ENCODE measurements around the gene IRF2BP2. TPM values are rescaled to one million over a fixed set of nuclear protein-coding genes. Genes with fewer than 3 reads are reported as not detected.
"Not testable (repeated sequence)": the region's sequence is repeated elsewhere in the genome, so short reads cannot be mapped to it uniquely, and the experiment has no call there.

IRF2BP2 gene
- total and polyA plus RNA-seq, 10 of the 15 experiments (the other 5 are each of a cell fraction or from before 2014, with no cell fraction given): 7.5 to 114 (median 52.3) TPM

- peaks cover 2% of the 10 kb centered on the region; the same call in 1 of the 2 replicates for H3K79me2 ChIP-seq (ENCODE audit: control insufficient read depth, insufficient read depth, low read length)
- POLR2A ChIA-PET: no interaction called here
- BruUV-seq (replicated peaks): no TSS peak
- H3K9me3 ChIP-seq (replicated peaks; ENCODE audit: control insufficient read depth, insufficient read depth, low read length): no peaks in the 10 kb centered on the region
- no peak for TF ChIP-seq IRF5 (IDR thresholded peaks at IDR 0.05; ENCODE audit: borderline replicate concordance)
- in situ Hi-C loops (cut with MboI): loop anchor here (5.0 kb wide), 1 partner anchor 486 kb away; no protein-coding TSS in a partner anchor
- ATAC-seq (no peak), FAIRE-seq (no peak), DNase-seq (ENCODE audit: low read depth, low spot score) (no peak)
- intact Hi-C loops (cut with micrococcal nuclease; ENCODE audit: unreplicated experiment): no loop called here
- no peak overlapping the region for H3K4me3 ChIP-seq
- no peak overlapping the region for H3K27ac ChIP-seq (ENCODE audit: control insufficient read depth, insufficient read depth)
- 37% methylated on average over 2 of the region's 2 CpGs for WGBS (ENCODE audit: insufficient coverage, insufficient replicate concordance, low lambda C conversion rate, missing lambda C conversion rate)
- H3K9ac ChIP-seq (ENCODE audit: control insufficient read depth, insufficient read depth, low read length): no peak overlapping the region
- peaks cover 15% of the 10 kb centered on the region for H3K4me1 ChIP-seq (ENCODE audit: control insufficient read depth, insufficient read depth, low read length)
- SMC1A ChIA-PET (ENCODE audit: uncharacterized antibody, unreplicated experiment): interaction anchor here (0.6 to 1.5 kb wide), 6 partner anchors 18 to 107 kb away, joined by 3 to 4 read pairs (median 3); no protein-coding TSS in a partner anchor
- no peaks in the 10 kb centered on the region for H4K20me1 ChIP-seq (ENCODE audit: control insufficient read depth, insufficient read depth)
- no peak overlapping the region for H3K4me2 ChIP-seq (ENCODE audit: control insufficient read depth, insufficient read depth)
- no peaks in the 10 kb centered on the region for H3K27me3 ChIP-seq (replicated peaks in 1 of 2; ENCODE audit: control insufficient read depth in 2 of 2, insufficient read depth in 2 of 2, low read length in 1 of 2)
- CTCF ChIA-PET: interaction anchor here (1.1 to 4.5 kb wide), 5 partner anchors 16 to 499 kb away, joined by 3 to 27 read pairs (median 3); no protein-coding TSS in a partner anchor
- RAD21 ChIA-PET (ENCODE audit: unreplicated experiment): interaction anchor here (0.7 to 3.3 kb wide), 3 partner anchors 100 to 487 kb away, joined by 3 to 31 read pairs (median 3); no protein-coding TSS in a partner anchor
- no peaks in the 10 kb centered on the region for H3K36me3 ChIP-seq (ENCODE audit: control insufficient read depth in 2 of 2, insufficient read depth in 2 of 2, low read length in 1 of 2)
- H2AFZ ChIP-seq (ENCODE audit: control insufficient read depth, low read depth, low read length): no peak overlapping the region
Observed at GRCh38 chr1:234595899-234596298, 14.1 kb downstream of the IRF2BP2 start.

GRCh38 chr1:234594575-234594974 lies 15.4 kb downstream of the IRF2BP2 start:
- H3K9me3 ChIP-seq (replicated peaks; ENCODE audit: control insufficient read depth, insufficient read depth, low read length); H3K36me3 ChIP-seq (ENCODE audit: control insufficient read depth in 2 of 2, insufficient read depth in 2 of 2, low read length in 1 of 2): not testable (repeated sequence)

More at GRCh38 chr1:234594575-234594974, 15.4 kb downstream of the IRF2BP2 start:
- SMC1A ChIA-PET (ENCODE audit: uncharacterized antibody, unreplicated experiment); H3K79me2 ChIP-seq (ENCODE audit: control insufficient read depth, insufficient read depth, low read length); H3K4me1 ChIP-seq (ENCODE audit: control insufficient read depth, insufficient read depth, low read length); BruUV-seq (replicated peaks); intact Hi-C loops (cut with micrococcal nuclease; ENCODE audit: unreplicated experiment); H3K4me2 ChIP-seq (ENCODE audit: control insufficient read depth, insufficient read depth); ATAC-seq; H2AFZ ChIP-seq (ENCODE audit: control insufficient read depth, low read depth, low read length); H3K27ac ChIP-seq (ENCODE audit: control insufficient read depth, insufficient read depth); DNase-seq (ENCODE audit: low read depth, low spot score); CTCF ChIA-PET; H4K20me1 ChIP-seq (ENCODE audit: control insufficient read depth, insufficient read depth); H3K9ac ChIP-seq (ENCODE audit: control insufficient read depth, insufficient read depth, low read length); FAIRE-seq; H3K27me3 ChIP-seq (replicated peaks in 1 of 2; ENCODE audit: control insufficient read depth in 2 of 2, insufficient read depth in 2 of 2, low read length in 1 of 2); RAD21 ChIA-PET (ENCODE audit: unreplicated experiment); in situ Hi-C loops (cut with MboI); POLR2A ChIA-PET; H3K4me3 ChIP-seq: not testable (repeated sequence)
- WGBS (ENCODE audit: insufficient coverage, insufficient replicate concordance, low lambda C conversion rate, missing lambda C conversion rate): 93% methylated on average over 4 of the region's 4 CpGs
